ENCODE data around the gene SIPA1L3.

The SIPA1L3 gene

DNA sequence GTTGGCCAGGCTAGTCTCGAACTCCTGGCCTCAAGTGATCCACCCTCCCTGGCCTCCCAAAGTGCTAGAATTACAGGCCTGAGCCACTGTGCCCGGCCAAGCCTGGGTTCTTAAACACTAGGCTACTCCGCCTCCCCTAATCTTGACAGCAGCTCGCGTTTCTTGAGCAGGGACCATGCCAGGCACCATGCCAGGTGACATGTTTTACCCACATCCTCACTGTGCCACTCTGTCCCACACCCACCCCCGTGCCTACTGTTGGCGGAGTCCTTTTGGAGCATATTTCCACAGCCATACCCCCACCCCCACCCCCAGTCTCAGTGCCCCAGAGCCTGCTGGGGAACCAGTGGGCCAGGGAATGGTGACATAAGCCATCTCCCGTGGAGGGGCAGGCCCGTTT lies 218.2 kb downstream of the SIPA1L3 start:
- DNase-seq: no peak

DNA sequence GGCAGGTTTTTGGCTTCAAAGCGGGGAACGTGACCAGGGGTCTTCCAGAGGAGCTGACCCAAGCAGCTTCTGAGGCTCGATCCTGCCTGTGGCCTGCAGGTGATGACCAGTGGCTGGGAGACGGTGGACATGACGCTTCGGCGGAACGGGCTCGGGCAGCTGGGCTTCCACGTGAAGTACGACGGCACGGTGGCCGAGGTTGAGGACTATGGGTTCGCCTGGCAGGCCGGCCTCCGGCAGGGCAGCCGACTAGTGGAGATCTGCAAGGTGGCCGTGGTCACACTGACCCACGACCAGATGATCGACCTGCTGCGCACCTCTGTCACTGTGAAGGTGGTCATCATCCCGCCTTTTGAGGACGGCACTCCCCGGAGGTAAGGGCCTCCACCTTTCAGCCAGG lies 223.4 kb downstream of the SIPA1L3 start:
- DNase-seq: no peak

GRCh38 chr19:38132781-38133180 lies 225.8 kb downstream of the SIPA1L3 start:
- no peak for DNase-seq

DNA sequence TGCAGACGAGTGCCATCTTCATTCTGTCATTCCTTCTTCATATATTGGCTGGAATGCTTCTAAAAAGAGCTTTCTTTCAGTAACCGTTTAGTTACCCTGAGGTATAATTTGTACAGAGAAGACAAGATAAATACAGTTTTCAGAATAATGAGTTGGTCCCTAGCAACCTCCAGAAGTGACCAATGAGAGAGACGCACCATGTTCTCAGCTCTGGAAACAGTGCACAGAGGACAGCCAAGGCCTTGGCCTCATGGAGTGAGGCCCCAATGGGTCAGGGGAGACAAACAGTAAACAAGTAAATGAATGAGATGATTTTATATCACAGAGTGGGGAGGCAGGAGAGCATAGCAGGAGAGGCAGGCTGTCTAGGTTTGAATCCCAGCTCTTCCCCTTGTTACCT lies 226.3 kb downstream of the SIPA1L3 start:
- DNase-seq: no peak

DNA sequence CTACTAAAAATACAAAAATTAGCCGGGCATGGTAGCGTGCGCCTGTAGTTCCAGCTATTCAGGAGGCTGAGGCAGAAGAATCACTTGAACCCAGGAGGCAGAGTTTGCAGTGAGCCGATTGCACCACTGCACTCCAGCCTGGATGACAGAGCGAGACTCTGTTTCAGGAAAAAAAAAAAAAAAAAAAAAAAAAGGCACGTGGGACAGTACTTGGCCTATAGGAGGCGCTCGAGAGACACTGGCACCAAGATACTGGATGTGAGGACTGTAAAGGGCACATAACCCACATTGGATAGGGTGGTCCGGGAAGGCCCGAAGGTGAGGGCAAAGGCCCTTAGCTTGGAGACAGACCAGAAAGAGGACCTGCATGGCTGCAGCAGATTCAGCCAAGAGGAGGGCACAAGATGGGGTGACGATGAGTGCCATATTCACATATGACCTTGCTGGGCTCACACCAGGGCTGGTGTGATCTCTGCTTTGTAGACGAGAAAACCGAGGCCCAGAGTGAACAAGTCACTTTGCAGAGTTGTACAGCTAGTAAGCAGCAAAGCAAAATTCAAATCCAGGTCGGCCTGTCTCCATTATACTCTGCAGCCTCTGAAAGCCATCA lies 227.6 kb downstream of the SIPA1L3 start:
- DNase-seq: peak; percentile 28

GRCh38 chr19:38135150-38135998 lies 228.4 kb downstream of the SIPA1L3 start:
- no peak for DNase-seq

- no peak for DNase-seq
Observed at GRCh38 chr19:38139122-38139521, 232.1 kb downstream of the SIPA1L3 start.

- DNase-seq: no peak
Observed at GRCh38 chr19:38141108-38141507, 234.1 kb downstream of the SIPA1L3 start.

DNA sequence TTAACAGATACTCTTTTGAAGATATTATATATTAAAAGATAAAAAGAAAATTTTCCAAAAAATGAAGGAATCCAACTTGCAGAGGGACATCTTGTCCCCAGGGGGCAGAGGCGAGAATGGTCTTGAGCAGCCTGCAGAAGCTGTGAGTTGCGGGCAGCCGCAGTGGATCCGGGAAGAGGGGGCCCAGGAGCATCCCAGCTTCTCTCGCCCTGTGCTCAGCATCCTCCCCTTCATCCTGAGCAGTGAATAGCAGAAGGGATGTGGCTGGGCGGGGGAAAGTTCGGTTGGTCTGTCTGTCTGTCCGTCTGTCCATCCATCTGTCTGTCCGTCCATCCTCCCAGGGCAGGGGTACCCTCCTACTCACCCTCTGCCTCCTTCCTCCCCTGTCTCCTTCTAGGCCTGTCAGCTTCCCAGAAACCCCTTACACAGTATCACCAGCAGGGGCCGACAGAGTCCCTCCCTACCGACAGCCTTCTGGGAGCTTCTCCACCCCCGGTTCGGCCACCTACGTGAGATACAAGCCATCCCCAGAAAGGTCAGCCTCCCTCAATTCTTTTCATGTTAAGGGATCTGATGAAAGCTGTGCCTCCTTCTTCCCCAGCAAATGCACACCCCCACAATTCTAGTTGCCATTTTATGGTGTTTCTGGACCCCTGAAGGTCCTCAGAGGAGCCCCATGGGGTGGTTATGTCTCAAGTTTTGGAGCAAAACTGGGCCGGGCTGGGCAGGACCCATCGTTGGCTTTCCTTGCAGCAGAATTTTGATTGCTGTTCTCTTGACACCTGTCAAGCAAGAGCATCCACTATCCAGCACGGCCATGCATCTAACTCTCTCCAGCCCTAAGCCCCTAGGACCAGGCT lies 235.4 kb downstream of the SIPA1L3 start:
- peak; percentile 43 for DNase-seq

- no peak for DNase-seq
Observed at GRCh38 chr19:38143847-38144246, 236.8 kb downstream of the SIPA1L3 start.

- no peak for DNase-seq
Observed at GRCh38 chr19:38144667-38145066, 237.7 kb downstream of the SIPA1L3 start.

DNA sequence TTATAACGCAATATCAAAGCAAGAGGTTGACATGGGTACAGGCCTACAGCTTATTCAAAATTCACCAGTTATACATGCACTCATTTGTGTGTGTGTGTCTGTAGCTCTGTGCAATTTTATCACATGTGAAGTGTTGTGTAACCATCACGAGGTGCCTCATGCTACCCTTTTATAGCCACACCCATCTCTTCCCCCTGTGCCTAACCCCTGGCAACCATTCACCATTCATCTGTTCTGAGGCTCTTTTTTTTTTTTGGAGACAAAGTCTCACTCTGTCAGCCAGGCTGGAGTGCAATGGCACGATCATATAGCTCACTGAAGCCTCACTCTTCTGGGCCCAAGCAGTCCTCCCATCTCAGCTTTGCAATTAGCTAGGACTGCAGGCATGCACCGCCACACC lies 238.6 kb downstream of the SIPA1L3 start:
- DNase-seq: peak; percentile 22

DNA sequence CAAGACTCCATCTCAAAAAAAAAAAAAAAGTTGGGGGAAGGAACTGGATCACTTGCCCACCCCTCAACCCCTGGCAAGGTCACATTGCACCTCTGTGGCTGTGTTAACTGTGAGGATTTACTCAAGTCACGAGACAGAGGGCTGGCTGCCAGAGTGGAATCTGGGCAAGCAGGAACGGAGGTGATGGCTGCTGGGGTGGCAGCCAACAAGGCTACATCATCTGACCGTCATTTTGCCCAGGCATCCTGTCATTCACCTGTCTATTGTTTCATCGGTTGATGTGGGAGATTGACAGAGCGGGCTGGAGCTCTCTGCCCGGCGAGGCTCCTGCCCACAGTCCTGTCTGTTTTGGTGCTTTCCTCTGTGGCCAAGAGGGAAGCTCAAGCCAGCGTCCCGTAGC lies 241.3 kb downstream of the SIPA1L3 start:
- DNase-seq: no peak

DNA sequence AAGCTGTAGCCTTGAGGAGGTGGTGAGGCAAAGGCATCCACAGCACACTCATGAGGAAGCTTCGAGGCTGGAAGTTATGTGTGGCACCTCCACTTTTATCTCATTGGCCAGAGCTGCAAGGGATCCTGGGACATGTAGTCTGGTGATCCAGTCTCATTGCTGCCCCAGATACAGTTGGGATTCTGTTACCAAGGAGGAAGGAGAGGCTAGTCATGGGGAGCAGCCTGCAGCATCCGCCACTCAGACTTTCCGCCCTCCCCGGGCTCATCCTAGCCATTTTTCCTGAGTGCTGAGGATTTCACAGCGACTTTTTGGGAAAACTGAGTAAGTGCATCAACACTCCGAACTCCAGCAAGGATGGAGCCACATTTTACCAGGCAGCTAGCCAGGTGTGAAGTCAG lies 242.7 kb downstream of the SIPA1L3 start:
- DNase-seq: peak; percentile 7

DNA sequence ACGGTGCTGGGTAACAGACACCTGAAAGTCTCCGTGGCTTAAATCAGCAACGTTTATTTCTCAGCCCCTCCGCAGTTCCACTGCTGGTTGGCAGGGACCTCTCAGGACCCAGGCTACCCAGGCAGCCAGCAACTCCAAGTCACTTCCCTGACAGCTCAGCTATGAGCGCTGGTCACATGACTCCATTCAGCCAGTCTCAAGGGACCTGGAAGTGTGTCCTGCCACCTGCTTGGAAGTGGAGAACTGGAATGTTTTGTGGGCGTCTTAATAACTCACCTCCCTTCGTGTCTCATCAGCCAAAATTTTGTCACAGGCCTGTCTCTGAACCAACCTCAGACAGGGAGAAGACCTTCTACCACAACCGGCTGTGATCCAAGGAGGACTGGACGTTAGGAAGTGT lies 244.2 kb downstream of the SIPA1L3 start:
- no peak for DNase-seq

DNA sequence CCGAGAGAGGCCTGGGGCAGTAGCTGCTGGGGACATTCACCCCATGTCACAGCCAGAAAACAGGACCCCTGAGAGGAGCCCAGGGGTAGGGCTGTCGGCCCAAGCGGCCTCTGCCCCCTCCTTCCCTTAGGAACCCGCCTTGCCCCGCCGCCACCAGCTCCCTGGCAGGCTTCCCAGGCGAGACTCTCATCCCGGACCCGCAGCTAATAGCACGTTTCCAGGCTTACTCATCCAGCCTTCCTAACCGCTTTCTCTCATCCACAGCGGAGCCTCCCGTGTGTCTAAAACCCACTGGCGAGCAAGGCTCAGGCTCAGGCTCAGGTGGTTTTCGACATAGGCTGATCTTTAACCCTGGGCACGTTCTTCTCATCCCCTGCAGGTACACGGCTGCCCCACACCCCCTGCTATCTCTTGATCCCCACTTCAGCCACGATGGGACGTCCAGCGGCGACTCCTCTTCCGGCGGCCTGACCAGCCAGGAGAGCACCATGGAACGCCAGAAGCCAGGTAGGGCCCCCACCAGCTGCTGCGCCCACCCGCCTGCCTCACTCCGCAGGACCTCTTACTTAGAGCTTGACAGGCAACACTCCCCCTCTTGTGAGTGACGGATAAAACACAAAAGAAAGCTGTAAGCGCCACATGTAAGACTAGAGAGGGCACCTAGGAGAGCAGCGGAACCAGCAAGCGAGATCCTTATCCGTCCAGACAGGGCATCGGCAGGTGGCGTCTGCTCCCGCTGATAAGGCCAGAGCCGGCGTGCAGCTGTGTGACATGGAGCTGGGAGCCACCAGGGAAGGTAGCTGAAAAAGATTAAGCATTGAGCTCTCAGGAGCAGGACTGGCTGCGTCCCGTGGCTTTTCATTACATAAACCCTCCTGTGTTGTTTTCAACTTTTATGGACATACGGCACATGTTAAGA lies 245.7 kb downstream of the SIPA1L3 start:
- DNase-seq: no peak

DNA sequence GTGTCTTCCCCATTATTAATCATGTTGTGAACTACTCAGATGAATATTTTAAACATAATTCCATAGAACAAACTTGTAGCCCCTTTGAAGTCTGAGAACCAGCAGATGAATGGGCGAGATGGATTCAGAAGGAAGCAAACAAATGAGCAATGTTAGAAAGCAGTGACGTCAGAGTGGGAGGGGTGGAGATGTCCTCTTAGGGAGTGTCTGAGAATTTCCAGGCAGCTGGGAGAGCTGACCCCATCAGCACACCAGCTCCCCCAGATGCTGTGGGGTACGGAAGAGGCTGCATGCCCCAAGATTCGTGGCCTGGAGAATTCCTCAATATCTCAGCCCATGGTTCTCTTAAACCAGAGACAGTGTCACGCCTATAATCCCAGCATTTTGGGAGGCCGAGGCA lies 248.4 kb downstream of the SIPA1L3 start:
- DNase-seq: peak; percentile 52

GRCh38 chr19:38158730-38159129 lies 251.7 kb downstream of the SIPA1L3 start:
- DNase-seq: peak; percentile 78

- no peak for DNase-seq
Observed at GRCh38 chr19:38162094-38162493, 255.1 kb downstream of the SIPA1L3 start.

GRCh38 chr19:38162632-38163031 lies 255.6 kb downstream of the SIPA1L3 start:
- DNase-seq: no peak

- DNase-seq: no peak
Observed at GRCh38 chr19:38163419-38164290, 256.6 kb downstream of the SIPA1L3 start.
